ENCODE results near the gene MMD. TPM values are rescaled to one million over a fixed set of nuclear protein-coding genes. Genes with fewer than 3 reads are reported as not detected.
A peak's percentile ranks its signal among the peaks of the same experiment; 100 is the strongest.

MMD gene
- total and polyA plus RNA-seq, 2 of the 13 experiments (the other 11 are each of a cell fraction or from before 2014, with no cell fraction given) = 121 to 225 TPM

- TF ChIP-seq ZNF672 (CRISPR knock-in tag; IDR thresholded peaks at IDR 0.05) (no peak), KDM4B (CRISPR knock-in tag; IDR thresholded peaks at IDR 0.05) (no peak)
These were observed 70.8 kb downstream of the MMD start (continued) for GRCh38 chr17:55350825-55351205.

GRCh38 chr17:55348749-55349354 lies 72.8 kb downstream of the MMD start:
- WGBS (ENCODE audit: low lambda C conversion rate) = 19% methylated on average over 10 of the region's 10 CpGs
- in situ Hi-C loops (cut with HindIII; ENCODE audit: extremely low pct_ligation_motif_present, low pct_unique_long_range_greater_than_20kb) = no loop called here
- peak; percentile 80; the same call in 1 of the 2 replicates for TF ChIP-seq KLF11 (CRISPR knock-in tag; IDR thresholded peaks at IDR 0.05)
- no peak for TF ChIP-seq ZNF343 (CRISPR knock-in tag; IDR thresholded peaks at IDR 0.05)
- TF ChIP-seq TERF1 (CRISPR knock-in tag; IDR thresholded peaks at IDR 0.05) = no peak
- peak; percentile 42; the same call in 1 of the 2 replicates for TF ChIP-seq SOX5 (CRISPR knock-in tag; IDR thresholded peaks at IDR 0.05; ENCODE audit: borderline replicate concordance)
- no peak for TF ChIP-seq AKNA (CRISPR knock-in tag; IDR thresholded peaks at IDR 0.05; ENCODE audit: borderline replicate concordance)
- TF ChIP-seq ARID5B (CRISPR knock-in tag; IDR thresholded peaks at IDR 0.05) = peak; percentile 60
- TF ChIP-seq ZNF331 (CRISPR knock-in tag; IDR thresholded peaks at IDR 0.05) = peak; percentile 51; the same call in 1 of the 2 replicates
- 0 out of 2 replicates have a peak, but pooled peaks have one; percentile 46 for TF ChIP-seq MEF2D (CRISPR knock-in tag; IDR thresholded peaks at IDR 0.05)
- TF ChIP-seq CEBPB (IDR thresholded peaks at IDR 0.05; ENCODE audit: borderline replicate concordance, low read depth, low read length) = no peak
- no peak for TF ChIP-seq ZNF569 (CRISPR knock-in tag; IDR thresholded peaks at IDR 0.05; ENCODE audit: borderline replicate concordance)

More at GRCh38 chr17:55348749-55349354, 72.8 kb downstream of the MMD start:
- ATAC-seq (peak; percentile 80), DNase-seq (ENCODE audit: low spot score) (peak; percentile 69), FAIRE-seq (peak; percentile 86)
- ChIA-PET POLR2A (interaction anchor here (1.0 to 1.6 kb wide), 3 partner anchors 63 to 110 kb away, joined by 5 to 9 read pairs (median 5); no protein-coding TSS in a partner anchor), CTCF (ENCODE audit: low intra/inter-chr PET ratio, low total read pairs) (interaction anchor here (0.7 to 2.9 kb wide), 7 partner anchors 8 to 355 kb away, joined by 3 to 23 read pairs (median 5); no protein-coding TSS in a partner anchor)
- no TSS peak for BruUV-seq (replicated peaks)
- H3K36me3 ChIP-seq (replicated peaks in 1 of 2; ENCODE audit: control insufficient read depth in 1 of 2, insufficient read depth in 2 of 2, low read length in 2 of 2) = no peaks in the 10 kb centered on the region
- peaks cover 50% of the 10 kb centered on the region for H3K4me1 ChIP-seq (ENCODE audit: insufficient read depth, low read length)
- H3K27ac ChIP-seq (ENCODE audit: extremely low read length, insufficient read depth, low read length) = no peak overlapping the region
- no peaks in the 10 kb centered on the region for H3K79me2 ChIP-seq (ENCODE audit: insufficient read depth, low read length)
- H3K27me3 ChIP-seq (ENCODE audit: control insufficient read depth in 1 of 2, insufficient read depth in 2 of 2, low read length in 2 of 2) = no peaks in the 10 kb centered on the region
- 0 out of 2 replicates have a peak overlapping the region, but pooled peaks have one; percentile 11 for H3K9ac ChIP-seq (ENCODE audit: insufficient read depth, low read depth, low read length)
- intact Hi-C loops (cut with micrococcal nuclease; ENCODE audit: unreplicated experiment) = loop anchor here (1.0 to 5.0 kb wide), 4 partner anchors 22 to 356 kb away; no protein-coding TSS in a partner anchor
- H3K9me3 ChIP-seq (ENCODE audit: low read length) = peaks cover 7% of the 10 kb centered on the region
- H3K4me2 ChIP-seq (ENCODE audit: low read depth, low read length) = peak overlapping the region; percentile 46
- no peak overlapping the region for H3K4me3 ChIP-seq (replicated peaks in 1 of 3; ENCODE audit: insufficient read depth in 1 of 3, low read depth in 2 of 3, low read length in 3 of 3)
- H2AFZ ChIP-seq (ENCODE audit: low read length) = peak overlapping the region; percentile 28
- no peaks in the 10 kb centered on the region for H4K20me1 ChIP-seq (ENCODE audit: insufficient read depth, low read length)
